SK-N-SH treated with all-trans-retinoic acid at 6 μM for 48 hours (cell line): ENCODE data around the gene MSANTD3.

Source experiments
- ATAC-seq: fragments of 200-7000 bp; cut with Tn5 transposase; 3 replicates; pipeline ENCODE4 v1.9.1; 2020; ENCODE audit warnings: mild to moderate bottlenecking, moderate library complexity
- ARNTL ChIP-seq: fragments of 450-650 bp; formaldehyde crosslinking; IDR thresholded peaks from 2 replicates; pipeline ENCODE4 v1.5.0; 2020; ENCODE audit warnings: low read depth, mild to moderate bottlenecking, moderate library complexity, borderline replicate concordance
- CSDC2 ChIP-seq: fragments of 250-450 bp; sonication (Bioruptor Pico); IDR thresholded peaks from 2 replicates; pipeline ENCODE4 v1.5.0; 2020; ENCODE audit warnings: mild to moderate bottlenecking, moderate library complexity
- ESRRG ChIP-seq: fragments of 250-450 bp; sonication (Bioruptor Pico); IDR thresholded peaks from 2 replicates; pipeline ENCODE4 v1.6.1; 2021; ENCODE audit warnings: mild to moderate bottlenecking
- ISL1 ChIP-seq: fragments of 250-450 bp; sonication (Bioruptor Pico); IDR thresholded peaks from 2 replicates; pipeline ENCODE4 v2.1.2; 2022; ENCODE audit warnings: mild to moderate bottlenecking, moderate library complexity
- OSR1 ChIP-seq: fragments of 250-450 bp; sonication (Bioruptor Pico); IDR thresholded peaks from 2 replicates; pipeline ENCODE4 v1.8.0; 2022; ENCODE audit warnings: moderate library complexity, mild to moderate bottlenecking, inconsistent platforms
- PPARA ChIP-seq: fragments of 250-450 bp; sonication (Bioruptor Pico); IDR thresholded peaks from 2 replicates; pipeline ENCODE4 v1.5.0; 2020; ENCODE audit warnings: mild to moderate bottlenecking, borderline replicate concordance
- RARB ChIP-seq: fragments of 250-450 bp; sonication (Bioruptor Pico); IDR thresholded peaks from 2 replicates; pipeline ENCODE4 v1.8.0; 2021; ENCODE audit warnings: mild to moderate bottlenecking, moderate library complexity
- SNAI2 ChIP-seq: fragments of 250-450 bp; sonication (Bioruptor Pico); IDR thresholded peaks from 2 replicates; pipeline ENCODE4 v1.5.0; 2020; ENCODE audit warnings: mild to moderate bottlenecking, moderate library complexity
- TCF4 ChIP-seq: fragments of 250-450 bp; sonication (Bioruptor Pico); IDR thresholded peaks from 2 replicates; pipeline ENCODE4 v1.8.0; 2021; ENCODE audit warnings: mild to moderate bottlenecking, moderate library complexity, borderline replicate concordance
- TOX ChIP-seq: fragments of 250-450 bp; sonication (Bioruptor Pico); IDR thresholded peaks from 2 replicates; pipeline ENCODE4 v1.8.0; 2021; ENCODE audit warnings: mild to moderate bottlenecking, moderate library complexity, borderline replicate concordance
- ZC3H10 ChIP-seq: fragments of 250-450 bp; sonication (Bioruptor Pico); IDR thresholded peaks from 2 replicates; pipeline ENCODE4 v1.5.1; 2021; ENCODE audit warnings: mild to moderate bottlenecking, moderate library complexity
- ZFP3 ChIP-seq: fragments of 250-450 bp; sonication (Bioruptor Pico); IDR thresholded peaks from 2 replicates; pipeline ENCODE4 v1.5.0; 2020; ENCODE audit warnings: mild to moderate bottlenecking, moderate library complexity
- ZFP30 ChIP-seq: fragments of 450-650 bp; formaldehyde crosslinking; IDR thresholded peaks from 2 replicates; pipeline ENCODE4 v1.5.0; 2022; ENCODE audit warnings: mild to moderate bottlenecking, moderate library complexity
- ZNF70 ChIP-seq: fragments of 450-650 bp; formaldehyde crosslinking; IDR thresholded peaks from 2 replicates; pipeline ENCODE4 v1.5.0; 2020; ENCODE audit warnings: mild to moderate bottlenecking, moderate library complexity
- ZNF8 ChIP-seq: fragments of 450-650 bp; formaldehyde crosslinking; IDR thresholded peaks from 2 replicates; pipeline ENCODE4 v1.5.0; 2020; ENCODE audit warnings: mild to moderate bottlenecking, moderate library complexity
- TF ChIP-seq, protein P1 (sequence below): fragments of 250-450 bp; sonication (Bioruptor Pico); IDR thresholded peaks from 2 replicates; pipeline ENCODE4 v1.8.0; 2021; ENCODE audit warnings: low read depth, mild to moderate bottlenecking, moderate library complexity, borderline replicate concordance
- TF ChIP-seq, protein P2 (sequence below): fragments of 250-450 bp; sonication (Bioruptor Pico); IDR thresholded peaks from 2 replicates; pipeline ENCODE4 v1.5.0; 2020; ENCODE audit warnings: mild to moderate bottlenecking, moderate library complexity
- TF ChIP-seq, protein P3 (sequence below): fragments of 250-450 bp; sonication (Bioruptor Pico); IDR thresholded peaks from 2 replicates; pipeline ENCODE4 v1.8.0; 2020; ENCODE audit warnings: mild to moderate bottlenecking, moderate library complexity, borderline replicate concordance
- TF ChIP-seq, protein P4 (sequence below): fragments of 250-450 bp; sonication (Bioruptor Pico); IDR thresholded peaks from 2 replicates; pipeline ENCODE4 v1.5.1; 2020; ENCODE audit warnings: low read depth, mild to moderate bottlenecking, moderate library complexity

The MSANTD3 gene

DNA sequence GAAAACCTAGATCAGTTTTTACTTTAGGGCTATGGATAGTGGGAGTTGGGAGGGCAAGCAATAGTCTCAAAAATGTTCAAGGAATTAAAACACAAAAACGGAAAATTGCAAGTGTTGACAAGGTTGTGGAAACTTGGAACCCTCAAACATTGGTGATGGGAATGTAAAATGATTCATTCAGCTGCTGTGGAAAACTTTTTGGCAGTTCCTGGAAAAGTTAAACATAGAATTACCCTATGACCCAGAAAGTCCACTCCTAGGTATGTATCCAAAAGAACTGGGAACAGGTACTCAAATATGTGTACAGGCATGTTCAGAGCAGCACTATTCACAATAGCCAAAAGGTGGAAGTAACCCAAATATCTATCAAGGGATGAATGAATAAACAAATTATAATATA, 1.2 kb upstream of the MSANTD3 start (continued):
- TF ChIP-seq, protein P1, sequence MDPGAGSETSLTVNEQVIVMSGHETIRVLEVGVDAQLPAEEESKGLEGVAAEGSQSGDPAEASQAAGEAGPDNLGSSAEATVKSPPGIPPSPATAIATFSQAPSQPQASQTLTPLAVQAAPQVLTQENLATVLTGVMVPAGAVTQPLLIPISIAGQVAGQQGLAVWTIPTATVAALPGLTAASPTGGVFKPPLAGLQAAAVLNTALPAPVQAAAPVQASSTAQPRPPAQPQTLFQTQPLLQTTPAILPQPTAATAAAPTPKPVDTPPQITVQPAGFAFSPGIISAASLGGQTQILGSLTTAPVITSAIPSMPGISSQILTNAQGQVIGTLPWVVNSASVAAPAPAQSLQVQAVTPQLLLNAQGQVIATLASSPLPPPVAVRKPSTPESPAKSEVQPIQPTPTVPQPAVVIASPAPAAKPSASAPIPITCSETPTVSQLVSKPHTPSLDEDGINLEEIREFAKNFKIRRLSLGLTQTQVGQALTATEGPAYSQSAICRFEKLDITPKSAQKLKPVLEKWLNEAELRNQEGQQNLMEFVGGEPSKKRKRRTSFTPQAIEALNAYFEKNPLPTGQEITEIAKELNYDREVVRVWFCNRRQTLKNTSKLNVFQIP (CRISPR knock-in tag): no peak
- TF ChIP-seq ESRRG: no peak

DNA sequence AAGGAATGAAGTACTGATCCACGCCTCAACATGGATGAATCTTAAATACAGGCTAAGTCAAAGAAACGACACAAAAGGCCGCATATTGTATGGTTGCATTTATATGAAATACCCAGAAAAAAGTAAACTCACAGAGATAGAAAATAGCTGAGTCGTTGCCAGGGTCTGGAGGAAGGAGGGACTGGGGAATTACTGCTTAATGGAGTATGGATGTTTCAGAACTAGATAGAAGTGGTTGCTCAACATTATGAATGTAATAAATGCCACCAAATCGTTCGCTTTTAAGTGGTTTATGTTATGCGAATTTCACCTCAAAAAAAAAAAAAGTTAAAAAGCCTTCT, 784 bp upstream of the MSANTD3 start:
- ATAC-seq: no peak
- TF ChIP-seq ARNTL (CRISPR knock-in tag) (no peak), CSDC2 (no peak), ESRRG (no peak), TOX (CRISPR knock-in tag) (no peak), ZNF8 (CRISPR knock-in tag) (no peak), ZFP30 (CRISPR knock-in tag) (no peak), RARB (CRISPR knock-in tag) (no peak), ZFP3 (no peak), OSR1 (no peak)
- TF ChIP-seq, protein P2, sequence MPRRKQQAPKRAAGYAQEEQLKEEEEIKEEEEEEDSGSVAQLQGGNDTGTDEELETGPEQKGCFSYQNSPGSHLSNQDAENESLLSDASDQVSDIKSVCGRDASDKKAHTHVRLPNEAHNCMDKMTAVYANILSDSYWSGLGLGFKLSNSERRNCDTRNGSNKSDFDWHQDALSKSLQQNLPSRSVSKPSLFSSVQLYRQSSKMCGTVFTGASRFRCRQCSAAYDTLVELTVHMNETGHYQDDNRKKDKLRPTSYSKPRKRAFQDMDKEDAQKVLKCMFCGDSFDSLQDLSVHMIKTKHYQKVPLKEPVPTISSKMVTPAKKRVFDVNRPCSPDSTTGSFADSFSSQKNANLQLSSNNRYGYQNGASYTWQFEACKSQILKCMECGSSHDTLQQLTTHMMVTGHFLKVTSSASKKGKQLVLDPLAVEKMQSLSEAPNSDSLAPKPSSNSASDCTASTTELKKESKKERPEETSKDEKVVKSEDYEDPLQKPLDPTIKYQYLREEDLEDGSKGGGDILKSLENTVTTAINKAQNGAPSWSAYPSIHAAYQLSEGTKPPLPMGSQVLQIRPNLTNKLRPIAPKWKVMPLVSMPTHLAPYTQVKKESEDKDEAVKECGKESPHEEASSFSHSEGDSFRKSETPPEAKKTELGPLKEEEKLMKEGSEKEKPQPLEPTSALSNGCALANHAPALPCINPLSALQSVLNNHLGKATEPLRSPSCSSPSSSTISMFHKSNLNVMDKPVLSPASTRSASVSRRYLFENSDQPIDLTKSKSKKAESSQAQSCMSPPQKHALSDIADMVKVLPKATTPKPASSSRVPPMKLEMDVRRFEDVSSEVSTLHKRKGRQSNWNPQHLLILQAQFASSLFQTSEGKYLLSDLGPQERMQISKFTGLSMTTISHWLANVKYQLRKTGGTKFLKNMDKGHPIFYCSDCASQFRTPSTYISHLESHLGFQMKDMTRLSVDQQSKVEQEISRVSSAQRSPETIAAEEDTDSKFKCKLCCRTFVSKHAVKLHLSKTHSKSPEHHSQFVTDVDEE: no peak
- TF ChIP-seq, protein P1 (CRISPR knock-in tag): no peak
- TF ChIP-seq, protein P3, sequence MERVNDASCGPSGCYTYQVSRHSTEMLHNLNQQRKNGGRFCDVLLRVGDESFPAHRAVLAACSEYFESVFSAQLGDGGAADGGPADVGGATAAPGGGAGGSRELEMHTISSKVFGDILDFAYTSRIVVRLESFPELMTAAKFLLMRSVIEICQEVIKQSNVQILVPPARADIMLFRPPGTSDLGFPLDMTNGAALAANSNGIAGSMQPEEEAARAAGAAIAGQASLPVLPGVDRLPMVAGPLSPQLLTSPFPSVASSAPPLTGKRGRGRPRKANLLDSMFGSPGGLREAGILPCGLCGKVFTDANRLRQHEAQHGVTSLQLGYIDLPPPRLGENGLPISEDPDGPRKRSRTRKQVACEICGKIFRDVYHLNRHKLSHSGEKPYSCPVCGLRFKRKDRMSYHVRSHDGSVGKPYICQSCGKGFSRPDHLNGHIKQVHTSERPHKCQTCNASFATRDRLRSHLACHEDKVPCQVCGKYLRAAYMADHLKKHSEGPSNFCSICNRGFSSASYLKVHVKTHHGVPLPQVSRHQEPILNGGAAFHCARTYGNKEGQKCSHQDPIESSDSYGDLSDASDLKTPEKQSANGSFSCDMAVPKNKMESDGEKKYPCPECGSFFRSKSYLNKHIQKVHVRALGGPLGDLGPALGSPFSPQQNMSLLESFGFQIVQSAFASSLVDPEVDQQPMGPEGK (CRISPR knock-in tag): no peak

DNA sequence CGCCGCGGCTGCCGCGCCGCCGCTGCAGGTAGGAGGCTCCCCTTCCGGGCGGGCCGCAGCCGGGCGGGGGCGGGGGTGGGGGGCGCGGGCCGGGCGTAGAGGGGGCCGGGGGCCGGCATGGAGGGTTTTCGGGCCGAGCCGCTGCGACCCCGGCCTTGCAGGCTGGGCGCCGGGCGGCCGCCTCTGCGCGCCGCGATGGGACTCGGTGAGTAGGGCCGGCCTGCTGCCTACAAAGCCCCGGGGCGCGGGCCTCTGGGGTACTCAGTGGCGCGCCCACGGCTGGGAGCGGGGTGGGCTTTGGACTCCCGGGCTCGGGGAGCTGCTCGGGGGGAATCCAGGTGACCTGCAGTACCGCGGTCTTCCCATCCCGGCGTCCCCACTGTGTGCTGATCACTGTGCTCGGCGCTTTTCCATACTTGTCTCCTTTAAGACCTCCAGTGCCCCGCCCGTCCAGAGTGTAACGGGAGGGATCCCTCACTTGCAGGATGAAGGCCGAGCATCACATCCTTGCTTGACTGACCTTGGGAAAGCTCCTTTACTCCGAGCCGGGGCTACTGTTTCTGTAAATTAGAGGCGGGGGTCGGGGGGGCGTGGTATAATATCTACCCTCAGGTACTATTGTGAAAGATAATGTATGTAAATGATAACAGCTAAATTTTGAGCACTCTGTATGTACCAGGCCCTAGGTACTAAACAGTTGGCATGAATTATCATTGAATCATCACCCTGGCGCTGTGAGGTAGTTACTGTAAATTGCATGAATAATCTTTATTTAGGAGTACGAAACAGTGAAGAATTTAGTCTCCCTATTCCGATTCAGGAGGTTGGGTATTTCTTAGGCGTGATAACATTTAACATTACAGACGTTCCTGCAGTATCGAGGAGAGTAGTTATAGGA, 672 bp downstream of the MSANTD3 start:
- TF ChIP-seq ESRRG (no peak), PPARA (no peak)
- TF ChIP-seq, all 23 proteins: peak for 0
- peak; percentile 66 for ATAC-seq

DNA sequence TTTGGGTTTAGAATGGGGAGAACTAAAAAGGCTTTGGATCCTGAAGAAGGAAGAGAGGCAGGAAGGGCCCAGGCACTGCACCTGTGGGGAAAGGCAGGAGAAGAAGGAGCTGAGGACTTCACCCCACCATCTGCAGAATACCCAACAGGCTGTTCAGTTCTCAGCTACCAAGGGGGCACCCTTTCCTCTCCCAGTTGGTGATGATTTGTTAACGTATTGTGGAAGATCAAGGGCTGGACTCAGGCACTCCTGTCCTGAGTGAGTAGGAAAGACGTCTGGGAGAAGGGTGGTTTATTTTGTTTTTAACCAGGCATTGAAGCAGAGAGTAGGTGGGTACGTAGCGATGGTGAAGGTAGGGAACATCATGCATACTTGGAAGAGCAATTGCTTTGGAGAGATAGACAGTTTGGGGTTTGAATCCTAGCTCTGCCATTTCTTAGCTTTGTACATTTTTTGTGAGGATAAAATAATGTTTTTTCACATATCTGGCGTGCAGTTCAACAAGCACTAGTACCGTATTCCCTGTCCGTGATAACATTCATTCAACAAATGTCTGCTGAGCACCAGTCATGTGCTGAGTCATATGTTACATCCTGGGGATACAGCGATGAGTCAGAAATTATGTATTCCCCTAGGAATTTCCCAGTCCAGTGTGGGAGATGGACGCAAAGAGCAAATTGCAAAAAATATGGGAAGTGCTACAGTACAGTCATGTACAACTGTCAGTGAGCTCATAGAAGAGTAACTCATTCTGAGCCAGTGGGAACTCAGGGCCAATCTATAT, 2.1 kb downstream of the MSANTD3 start:
- ATAC-seq: peak; percentile 83
- TF ChIP-seq CSDC2: no peak; the same call in 1 of the 2 replicates
- peak; percentile 58; the same call in 1 of the 2 replicates for TF ChIP-seq ZFP3
- no peak for TF ChIP-seq ESRRG
- 0 out of 2 replicates have a peak, but pooled peaks have one; percentile 40 for TF ChIP-seq ZC3H10 (CRISPR knock-in tag)
- TF ChIP-seq ZNF70 (CRISPR knock-in tag): no peak
- TF ChIP-seq, protein P4, sequence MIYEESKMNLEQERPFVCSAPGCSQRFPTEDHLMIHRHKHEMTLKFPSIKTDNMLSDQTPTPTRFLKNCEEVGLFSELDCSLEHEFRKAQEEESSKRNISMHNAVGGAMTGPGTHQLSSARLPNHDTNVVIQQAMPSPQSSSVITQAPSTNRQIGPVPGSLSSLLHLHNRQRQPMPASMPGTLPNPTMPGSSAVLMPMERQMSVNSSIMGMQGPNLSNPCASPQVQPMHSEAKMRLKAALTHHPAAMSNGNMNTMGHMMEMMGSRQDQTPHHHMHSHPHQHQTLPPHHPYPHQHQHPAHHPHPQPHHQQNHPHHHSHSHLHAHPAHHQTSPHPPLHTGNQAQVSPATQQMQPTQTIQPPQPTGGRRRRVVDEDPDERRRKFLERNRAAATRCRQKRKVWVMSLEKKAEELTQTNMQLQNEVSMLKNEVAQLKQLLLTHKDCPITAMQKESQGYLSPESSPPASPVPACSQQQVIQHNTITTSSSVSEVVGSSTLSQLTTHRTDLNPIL (CRISPR knock-in tag): peak; percentile 84
- TF ChIP-seq, protein P3 (CRISPR knock-in tag): no peak; the same call in 1 of the 2 replicates
- TF ChIP-seq ISL1: peak; percentile 72
- TF ChIP-seq, protein P2: no peak
- no peak for TF ChIP-seq SNAI2
- no peak for TF ChIP-seq TCF4 (CRISPR knock-in tag)
- TF ChIP-seq TOX (CRISPR knock-in tag): peak; percentile 67; the same call in 1 of the 2 replicates
